ENCODE measurements around the gene ITGAD.

ITGAD gene

DNA sequence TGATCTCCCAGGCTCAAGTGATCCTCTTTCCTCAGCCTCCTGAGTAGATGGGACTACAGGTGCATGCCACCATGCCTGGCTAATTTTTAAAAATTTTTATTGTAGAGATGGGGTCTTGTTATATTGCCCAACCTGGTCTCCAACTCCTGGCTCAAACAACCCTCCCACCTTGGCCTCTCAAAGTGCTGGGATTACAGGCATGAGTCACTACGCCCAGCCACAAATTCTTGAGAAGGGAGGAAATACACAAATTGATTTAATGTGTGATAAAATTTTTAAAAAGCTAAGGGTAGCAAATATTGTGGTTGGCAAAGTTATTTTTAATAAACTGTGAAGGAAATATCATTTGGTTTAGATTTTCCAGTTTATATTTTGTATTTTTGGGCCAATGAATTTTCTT, 9.6 kb downstream of the ITGAD start:
- no peak for TF ChIP-seq CTCF (IDR thresholded peaks at IDR 0.05; ENCODE audit: low read depth, low read length, missing control alignments)
- H3K4me3 ChIP-seq (replicated peaks; ENCODE audit: low read depth, low read length): no peak overlapping the region
- DNase-seq (ENCODE audit: extremely low read depth, low read depth): no peak

DNA sequence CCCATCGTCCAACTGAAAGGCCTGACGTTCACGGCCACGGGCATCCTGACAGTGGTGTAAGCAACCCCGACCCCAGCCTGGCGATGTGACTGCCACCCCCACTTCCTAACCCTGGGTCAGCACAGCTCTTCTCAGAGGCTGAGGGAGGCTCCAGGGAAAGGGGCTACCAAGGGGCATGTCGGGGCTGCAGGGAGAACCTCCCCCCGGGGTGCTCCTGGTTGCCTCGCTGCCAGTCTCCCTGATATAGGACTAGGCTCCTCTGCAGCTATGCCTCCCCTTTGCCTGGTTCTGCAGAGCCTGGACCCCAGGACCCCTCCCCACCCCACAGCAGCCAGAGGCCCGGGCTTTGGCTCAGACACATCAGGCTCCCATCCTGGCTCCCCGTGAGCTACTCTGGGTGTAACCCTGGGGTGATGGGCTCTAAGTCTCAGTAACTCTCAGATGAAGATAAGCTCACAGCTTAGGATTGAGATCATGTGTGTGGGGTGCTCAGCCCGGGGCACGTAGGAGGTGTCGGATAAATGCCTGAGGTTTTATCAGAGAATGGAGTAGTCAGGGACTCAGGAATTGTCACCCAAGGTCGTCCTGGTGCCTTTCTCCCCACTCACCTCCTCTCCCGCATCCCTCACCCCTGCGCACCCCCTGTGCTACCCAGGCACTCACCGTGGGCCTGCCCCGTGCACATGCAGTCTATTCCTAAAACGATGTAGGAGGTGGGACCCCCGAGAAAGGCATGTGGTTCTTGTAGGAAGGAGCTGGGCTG, 10.6 kb downstream of the ITGAD start:
- H3K4me3 ChIP-seq (replicated peaks; ENCODE audit: low read depth, low read length): peak overlapping the region; percentile 19
- no peak for DNase-seq (ENCODE audit: extremely low read depth, low read depth)
- TF ChIP-seq CTCF (IDR thresholded peaks at IDR 0.05; ENCODE audit: low read depth, low read length, missing control alignments): no peak

DNA sequence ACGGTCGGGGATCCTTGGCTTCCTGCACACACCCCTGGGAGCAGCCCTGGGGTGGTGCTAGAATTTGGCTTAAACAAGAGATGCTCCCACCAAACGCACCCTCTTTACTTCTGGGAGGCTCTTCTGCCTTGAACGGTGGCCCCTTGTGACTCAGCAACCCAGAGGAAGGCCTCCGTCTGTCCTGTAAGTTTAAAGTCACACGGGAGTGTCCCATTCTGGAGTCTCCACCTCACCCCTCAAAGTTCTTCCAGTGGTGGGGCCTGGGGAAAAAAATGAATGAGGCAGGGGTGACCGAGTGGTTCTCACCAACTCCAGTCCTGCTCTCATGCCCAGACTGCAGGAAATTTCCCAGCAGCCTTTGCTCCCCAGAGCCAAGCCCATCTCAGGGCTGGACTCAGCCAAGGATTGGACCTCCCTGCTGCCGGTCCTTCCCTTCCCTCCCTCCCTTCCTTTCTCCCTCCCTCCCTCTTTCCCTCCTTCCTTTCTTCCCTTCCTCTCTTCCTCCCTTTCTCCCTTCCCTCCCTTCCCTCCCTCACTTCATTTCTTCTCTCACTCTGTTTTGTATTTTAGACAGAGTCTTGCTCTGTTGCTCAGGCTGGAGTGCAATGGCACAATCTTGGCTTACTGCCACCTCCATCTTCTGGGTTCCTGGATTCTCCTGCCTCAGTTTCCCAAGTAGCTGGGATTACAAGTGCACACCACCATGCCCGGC, 11.4 kb downstream of the ITGAD start:
- TF ChIP-seq CTCF (IDR thresholded peaks at IDR 0.05; ENCODE audit: low read depth, low read length, missing control alignments): no peak
- no peak for DNase-seq (ENCODE audit: extremely low read depth, low read depth)
- peak overlapping the region; percentile 19 for H3K4me3 ChIP-seq (replicated peaks; ENCODE audit: low read depth, low read length)

- no peak for DNase-seq (ENCODE audit: extremely low read depth, low read depth)
- no peak overlapping the region for H3K4me3 ChIP-seq (replicated peaks; ENCODE audit: low read depth, low read length)
- TF ChIP-seq CTCF (IDR thresholded peaks at IDR 0.05; ENCODE audit: low read depth, low read length, missing control alignments): no peak
Observed at GRCh38 chr16:31407406-31407805, 14.3 kb downstream of the ITGAD start.

GRCh38 chr16:31409433-31409832, 16.3 kb downstream of the ITGAD start:
- TF ChIP-seq CTCF (IDR thresholded peaks at IDR 0.05; ENCODE audit: low read depth, low read length, missing control alignments): no peak
- H3K4me3 ChIP-seq (replicated peaks; ENCODE audit: low read depth, low read length): no peak overlapping the region
- peak; percentile 24 for DNase-seq (ENCODE audit: extremely low read depth, low read depth)

GRCh38 chr16:31410082-31410481, 16.9 kb downstream of the ITGAD start:
- DNase-seq (ENCODE audit: extremely low read depth, low read depth): no peak
- TF ChIP-seq CTCF (IDR thresholded peaks at IDR 0.05; ENCODE audit: low read depth, low read length, missing control alignments): no peak
- no peak overlapping the region for H3K4me3 ChIP-seq (replicated peaks; ENCODE audit: low read depth, low read length)

Measured in HFF-Myc (cell line).